ENCODE data around the gene DZIP1.

The DZIP1 gene

DNA sequence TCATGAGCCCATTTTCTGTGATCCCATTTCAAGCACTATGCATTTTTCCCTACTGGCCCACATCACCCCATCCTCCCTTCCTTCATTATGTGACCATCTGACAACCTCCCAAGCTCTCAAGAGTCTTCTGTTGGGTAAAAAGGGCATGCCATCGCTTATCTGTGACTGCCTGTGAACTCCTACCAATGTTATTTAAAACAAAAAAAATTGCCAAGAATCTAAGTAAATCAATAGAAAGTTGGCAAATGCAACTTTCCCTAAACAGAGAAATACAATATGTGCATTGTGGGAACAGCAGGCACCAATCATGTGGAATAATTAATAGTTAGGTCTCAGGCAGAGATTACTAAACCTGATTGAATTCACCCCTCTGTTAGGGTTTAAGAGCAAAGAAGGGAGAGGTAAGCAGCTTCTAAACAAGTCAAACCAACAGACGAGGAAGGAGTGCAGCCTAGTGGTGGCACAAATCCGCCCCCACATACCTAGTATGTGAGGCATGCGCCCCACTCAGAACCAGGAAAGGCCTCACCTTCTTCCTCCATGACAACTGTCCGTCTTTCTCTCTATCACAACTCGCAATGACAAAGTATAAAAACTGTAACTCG lies 29.8 kb downstream of the DZIP1 start:
- no peak overlapping the region for H3K27ac ChIP-seq
- TF ChIP-seq, protein P1, sequence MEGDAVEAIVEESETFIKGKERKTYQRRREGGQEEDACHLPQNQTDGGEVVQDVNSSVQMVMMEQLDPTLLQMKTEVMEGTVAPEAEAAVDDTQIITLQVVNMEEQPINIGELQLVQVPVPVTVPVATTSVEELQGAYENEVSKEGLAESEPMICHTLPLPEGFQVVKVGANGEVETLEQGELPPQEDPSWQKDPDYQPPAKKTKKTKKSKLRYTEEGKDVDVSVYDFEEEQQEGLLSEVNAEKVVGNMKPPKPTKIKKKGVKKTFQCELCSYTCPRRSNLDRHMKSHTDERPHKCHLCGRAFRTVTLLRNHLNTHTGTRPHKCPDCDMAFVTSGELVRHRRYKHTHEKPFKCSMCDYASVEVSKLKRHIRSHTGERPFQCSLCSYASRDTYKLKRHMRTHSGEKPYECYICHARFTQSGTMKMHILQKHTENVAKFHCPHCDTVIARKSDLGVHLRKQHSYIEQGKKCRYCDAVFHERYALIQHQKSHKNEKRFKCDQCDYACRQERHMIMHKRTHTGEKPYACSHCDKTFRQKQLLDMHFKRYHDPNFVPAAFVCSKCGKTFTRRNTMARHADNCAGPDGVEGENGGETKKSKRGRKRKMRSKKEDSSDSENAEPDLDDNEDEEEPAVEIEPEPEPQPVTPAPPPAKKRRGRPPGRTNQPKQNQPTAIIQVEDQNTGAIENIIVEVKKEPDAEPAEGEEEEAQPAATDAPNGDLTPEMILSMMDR (IDR thresholded peaks at IDR 0.05) = no peak
- TF ChIP-seq ZFX (IDR thresholded peaks at IDR 0.05; ENCODE audit: borderline replicate concordance) = no peak

DNA sequence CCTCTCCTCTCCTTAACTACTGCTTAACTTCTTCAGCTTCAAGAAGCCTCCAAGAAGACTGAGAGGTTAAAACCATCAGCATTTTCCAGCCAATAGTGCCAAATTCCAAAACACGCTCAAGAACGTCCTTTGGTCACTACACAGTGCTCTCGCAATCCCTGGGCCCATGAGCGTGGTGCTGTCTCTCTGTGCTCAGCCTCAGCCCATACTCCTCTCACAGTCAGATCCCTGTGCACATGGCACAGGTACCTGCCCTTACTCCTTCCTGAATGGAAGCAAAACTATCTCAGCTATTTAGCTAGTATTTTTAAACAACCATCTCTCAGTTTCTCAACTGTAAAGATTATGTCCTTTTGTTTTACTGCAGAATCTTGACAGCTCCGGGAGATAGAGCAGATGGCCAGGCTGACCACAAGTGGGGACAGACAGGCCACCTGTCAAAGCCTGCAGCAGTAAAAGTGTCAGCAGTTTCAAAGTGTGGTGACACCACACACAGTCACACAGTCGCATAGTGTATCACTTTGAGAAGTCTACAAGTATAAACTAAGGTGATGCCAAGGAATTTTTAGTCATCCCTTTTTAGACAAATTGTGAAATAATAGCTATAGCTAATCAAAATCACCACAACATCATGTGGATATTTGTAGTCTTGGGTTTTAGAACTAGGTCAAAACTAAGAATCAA lies 35.7 kb downstream of the DZIP1 start:
- TF ChIP-seq, protein P1 (IDR thresholded peaks at IDR 0.05) = no peak
- no peak for TF ChIP-seq ZFX (IDR thresholded peaks at IDR 0.05; ENCODE audit: borderline replicate concordance)
- H3K27ac ChIP-seq = no peak overlapping the region

DNA sequence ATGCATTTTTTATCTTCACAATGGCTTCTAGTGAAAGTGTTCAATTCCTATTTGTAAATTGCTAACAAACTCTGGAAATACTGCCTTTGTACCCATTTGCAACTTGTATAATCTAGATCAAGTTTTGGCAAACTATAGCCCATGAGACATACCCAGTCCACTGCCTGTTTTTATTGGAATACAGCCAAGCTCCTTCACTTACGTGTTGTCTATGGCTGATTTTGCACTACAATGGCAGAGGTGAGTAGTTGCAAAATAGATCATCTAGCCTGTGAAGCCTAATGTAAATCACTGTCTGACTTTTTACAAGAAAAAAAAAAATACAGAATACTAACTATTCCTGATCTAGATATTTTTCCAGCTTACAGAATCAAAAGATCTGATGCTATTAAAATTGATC lies 37.1 kb downstream of the DZIP1 start:
- TF ChIP-seq, protein P1 (IDR thresholded peaks at IDR 0.05) = no peak
- no peak for TF ChIP-seq ZFX (IDR thresholded peaks at IDR 0.05; ENCODE audit: borderline replicate concordance)
- no peak overlapping the region for H3K27ac ChIP-seq

GRCh38 chr13:95605448-95606125 lies 38.9 kb downstream of the DZIP1 start:
- no peak overlapping the region for H3K27ac ChIP-seq
- no peak for TF ChIP-seq ZFX (IDR thresholded peaks at IDR 0.05; ENCODE audit: borderline replicate concordance)
- TF ChIP-seq, protein P1 (IDR thresholded peaks at IDR 0.05) = no peak

DNA sequence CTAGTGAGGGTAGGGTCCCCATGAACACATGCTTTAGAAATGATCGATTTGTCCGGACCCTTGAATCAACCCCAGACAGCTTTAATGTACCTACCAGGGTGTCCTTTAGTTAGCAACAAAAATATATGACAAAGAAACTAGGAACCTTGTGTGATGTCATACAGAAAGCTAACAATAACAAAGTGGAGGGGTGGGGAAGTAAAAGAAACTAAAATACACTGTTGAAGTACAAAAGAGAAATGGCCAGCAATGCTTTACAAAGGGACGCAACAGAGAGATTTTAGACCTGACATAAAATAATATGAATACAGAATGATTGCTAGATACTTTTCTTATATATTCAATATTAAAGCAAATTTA lies 40.0 kb downstream of the DZIP1 start:
- no peak overlapping the region for H3K27ac ChIP-seq
- TF ChIP-seq ZFX (IDR thresholded peaks at IDR 0.05; ENCODE audit: borderline replicate concordance) = no peak
- TF ChIP-seq, protein P1 (IDR thresholded peaks at IDR 0.05) = no peak

DNA sequence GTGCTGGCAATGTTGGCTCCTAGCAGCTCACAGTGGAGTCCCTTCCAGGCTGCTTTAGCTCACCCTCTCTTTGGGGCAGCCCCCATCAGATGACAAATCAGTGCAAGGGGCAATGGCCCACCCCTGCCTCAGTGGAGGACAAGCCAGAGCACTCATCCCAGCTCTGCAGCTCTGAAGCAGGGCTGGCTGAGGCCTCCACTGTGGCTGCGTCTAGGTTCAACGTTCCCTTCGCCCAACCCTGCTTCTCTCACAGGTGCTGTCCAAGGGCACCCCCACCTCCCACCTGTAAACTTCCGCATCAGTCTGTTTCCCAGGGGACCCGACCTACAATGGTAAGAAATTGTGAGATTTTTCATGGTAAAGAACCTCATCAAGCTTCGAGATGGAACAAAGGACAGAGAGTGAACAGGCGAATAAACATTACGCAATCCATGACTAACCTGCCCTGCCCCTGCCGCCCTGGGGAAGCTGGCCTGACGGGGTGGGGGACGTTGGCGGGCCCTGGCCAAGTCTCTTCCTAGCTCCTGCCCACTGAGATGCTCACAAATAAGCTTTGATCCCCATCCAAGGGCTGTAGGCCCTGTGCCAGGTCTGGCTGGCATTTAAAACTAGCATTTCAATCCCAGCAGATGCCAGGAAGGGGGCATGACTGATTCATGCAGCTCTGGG lies 40.5 kb downstream of the DZIP1 start:
- no peak for TF ChIP-seq ZFX (IDR thresholded peaks at IDR 0.05; ENCODE audit: borderline replicate concordance)
- TF ChIP-seq, protein P1 (IDR thresholded peaks at IDR 0.05) = no peak
- no peak overlapping the region for H3K27ac ChIP-seq
